ENCODE data around the gene ARID1A. TPM values are rescaled to one million over a fixed set of nuclear protein-coding genes. Genes with fewer than 3 reads are reported as not detected.

Gene ARID1A

GRCh38 chr1:26831059-26831458 is 135.2 kb downstream of the ARID1A start:
- H3K36me3 ChIP-seq (ENCODE audit: control insufficient read depth, insufficient read depth, low read length): peaks cover 3% of the 10 kb centered on the region
- no peak overlapping the region for H3K4ac ChIP-seq (ENCODE audit: low read depth, low read length)
- no peak overlapping the region for H3K4me2 ChIP-seq (ENCODE audit: low read length)
- H3K9ac ChIP-seq (ENCODE audit: low read length): no peak overlapping the region
- WGBS (ENCODE audit: extremely low coverage, insufficient coverage, low lambda C conversion rate): no CpG with 5 or more reads among the region's 3 CpGs
- no peak overlapping the region for H3K18ac ChIP-seq (ENCODE audit: low read length)
- no peak overlapping the region for H3K27ac ChIP-seq (ENCODE audit: low read depth, low read length)
- H3K27me3 ChIP-seq (ENCODE audit: insufficient read depth, low read length, poor library complexity): no peaks in the 10 kb centered on the region
- no peak overlapping the region for H2BK15ac ChIP-seq (replicated peaks; ENCODE audit: low read depth)
- H3K56ac ChIP-seq (ENCODE audit: low read length): no peak overlapping the region
- H3K79me2 ChIP-seq (ENCODE audit: control insufficient read depth, insufficient read depth, low read length): peaks cover 2% of the 10 kb centered on the region
- H2BK5ac ChIP-seq (ENCODE audit: low read length): no peak overlapping the region
- DNase-seq: no peak
- no peak overlapping the region for H4K5ac ChIP-seq (ENCODE audit: low read length)
- H2BK120ac ChIP-seq (ENCODE audit: low read depth, low read length): no peak overlapping the region
- no peak overlapping the region for H3K4me3 ChIP-seq (ENCODE audit: low read length)
- H3K4me1 ChIP-seq (ENCODE audit: control insufficient read depth, low read depth, low read length): no peaks in the 10 kb centered on the region
- no peak overlapping the region for H3K23ac ChIP-seq (ENCODE audit: low read length)
- no peak overlapping the region for H2AK5ac ChIP-seq (ENCODE audit: low read length)
- peaks cover 7% of the 10 kb centered on the region for H3K79me1 ChIP-seq (ENCODE audit: low read length)
- H4K8ac ChIP-seq (ENCODE audit: low read depth, low read length): no peak overlapping the region

Small RNA genes lying within 50 kb of the gene (small RNA-seq; reads per million reads assigned to genes)
- not detected for gene AL627082.1 (ENCODE audit: insufficient read depth)
- gene RN7SL165P (ENCODE audit: insufficient read depth): not detected

Measured in mesendoderm (in vitro differentiated cells).